Activated CD4-positive, alpha-beta T cell treated with anti-CD3 and anti-CD28 coated beads, Interleukin-2, amount 50 U/mL, for 24 hours (primary cell): ENCODE results near the gene ROBO1.

Experiments
- DNase-seq, 2 donors: peaks; one replicate each; pipeline ENCODE4 v3.0.0-alpha.2; 2020; ENCODE audit warnings: low read depth in 1 of 2, low spot score in 1 of 2

ROBO1 gene

GRCh38 chr3:78992830-78993229 is 775.0 kb downstream of the ROBO1 start:
- no peak for DNase-seq

GRCh38 chr3:78992400-78992799 is 775.4 kb downstream of the ROBO1 start:
- no peak for DNase-seq

DNA sequence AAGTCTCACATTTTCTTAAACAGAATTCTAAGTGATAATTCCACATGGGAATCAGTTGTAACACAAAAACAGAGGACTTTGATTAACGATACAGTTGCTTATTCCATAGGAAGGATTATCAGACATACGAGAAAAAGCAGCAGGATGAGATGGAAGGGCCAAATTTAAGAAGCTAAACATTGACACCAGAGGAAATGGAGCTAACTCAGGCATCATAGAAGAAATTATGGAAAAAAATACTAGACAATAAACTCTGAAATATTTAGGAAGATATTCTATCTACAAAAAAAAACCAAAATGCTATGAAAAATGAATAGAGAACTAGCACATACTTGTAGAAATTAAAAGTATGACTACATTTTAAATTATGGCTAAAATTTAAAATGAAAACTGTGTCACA is 776.1 kb downstream of the ROBO1 start:
- no peak for DNase-seq

- DNase-seq = no peak
These were observed 777.6 kb downstream of the ROBO1 start for GRCh38 chr3:78990156-78990555.

- no peak for DNase-seq
These were observed 779.5 kb downstream of the ROBO1 start for GRCh38 chr3:78988324-78988723.

DNA sequence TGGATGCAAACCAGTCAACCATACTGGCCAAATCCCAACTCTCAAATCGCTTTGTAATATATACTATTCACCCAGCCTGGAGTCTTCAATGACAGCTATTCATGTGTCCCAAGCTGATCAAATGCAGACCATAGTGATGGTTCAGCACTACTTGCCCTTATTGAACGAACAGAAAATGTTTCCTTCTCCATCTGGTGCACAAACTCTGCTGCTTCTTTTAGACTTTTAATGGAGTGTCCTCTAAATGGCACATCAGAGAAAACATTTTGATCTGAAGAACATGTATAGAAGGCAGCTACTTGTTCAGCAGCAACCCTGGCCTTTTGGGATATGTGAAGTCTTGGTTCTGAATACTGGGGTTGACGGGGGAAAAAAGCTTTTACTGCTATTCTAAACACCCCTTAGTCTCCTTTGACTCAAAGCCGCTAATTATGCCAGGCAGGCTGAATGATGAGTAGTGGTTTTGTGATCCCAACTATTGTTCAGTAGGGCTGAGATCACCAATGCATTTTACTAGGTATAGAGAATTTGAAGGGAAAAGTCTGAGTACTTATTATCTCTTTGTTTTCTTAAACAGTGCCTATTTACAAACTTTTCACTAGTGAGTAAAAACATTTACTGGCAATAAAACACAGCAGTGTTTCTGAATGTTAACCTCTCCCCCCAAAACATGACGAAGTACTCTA is 781.2 kb downstream of the ROBO1 start:
- DNase-seq = no peak

DNA sequence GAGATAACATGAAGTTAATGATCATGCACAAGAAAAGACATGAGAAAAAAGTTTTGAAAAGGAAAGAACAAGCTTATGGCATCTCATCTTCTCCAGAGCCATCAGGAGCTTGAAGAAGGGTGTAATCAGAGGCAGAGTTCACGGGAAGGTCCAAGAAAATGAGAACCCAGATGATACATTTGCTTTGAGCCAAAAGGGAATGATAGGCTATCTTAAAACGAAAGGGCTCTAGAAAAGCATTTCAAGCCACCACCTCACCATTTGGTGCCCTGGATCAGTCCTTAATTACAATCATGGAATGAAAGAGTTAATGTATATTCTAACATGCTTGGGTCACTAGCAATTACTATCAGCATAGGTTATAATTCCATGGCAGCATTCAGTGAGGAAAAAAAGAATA is 781.8 kb downstream of the ROBO1 start:
- DNase-seq = no peak

GRCh38 chr3:78979028-78979427 is 788.8 kb downstream of the ROBO1 start:
- DNase-seq = no peak

- no peak for DNase-seq
These were observed 789.8 kb downstream of the ROBO1 start for GRCh38 chr3:78978037-78978436.

DNA sequence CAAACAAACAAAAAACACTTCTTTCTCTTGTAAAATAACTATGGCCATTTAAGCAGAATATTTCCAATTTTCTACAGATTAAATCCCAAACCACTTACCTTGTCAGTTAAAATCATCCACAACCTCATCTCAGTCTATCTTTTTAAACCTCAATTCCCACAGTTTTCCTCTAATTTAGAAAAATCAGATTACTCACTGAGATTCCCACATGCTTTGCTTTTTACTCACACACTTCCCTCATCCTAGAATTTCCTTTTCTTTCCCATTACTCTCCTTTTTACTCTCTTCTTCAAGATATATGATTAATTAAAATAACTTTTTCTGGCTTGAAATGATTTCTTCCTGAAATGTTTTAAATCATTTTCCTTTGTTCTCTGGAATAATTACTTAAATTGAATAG is 790.7 kb downstream of the ROBO1 start:
- no peak for DNase-seq

DNA sequence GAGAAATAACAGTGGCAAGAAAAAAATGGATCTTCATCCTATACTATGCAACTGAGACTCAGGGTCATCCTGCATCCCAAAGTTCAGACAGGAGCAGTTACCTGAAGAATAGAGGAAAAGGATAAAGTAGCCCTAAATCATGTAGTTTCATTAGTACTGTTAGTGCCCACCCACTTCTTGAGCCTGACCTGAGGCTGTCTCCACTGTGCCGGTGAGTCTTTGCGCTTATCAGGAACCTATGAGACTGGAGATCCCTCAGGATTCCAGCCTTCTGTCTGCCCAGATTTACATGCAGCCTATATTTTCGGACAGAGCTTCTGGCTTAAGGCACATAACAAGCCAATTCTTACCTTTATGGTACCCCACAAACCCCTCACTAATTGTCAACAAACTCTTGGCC is 791.6 kb downstream of the ROBO1 start:
- no peak for DNase-seq

- DNase-seq = no peak
These were observed 793.5 kb downstream of the ROBO1 start for GRCh38 chr3:78974181-78974790.

DNA sequence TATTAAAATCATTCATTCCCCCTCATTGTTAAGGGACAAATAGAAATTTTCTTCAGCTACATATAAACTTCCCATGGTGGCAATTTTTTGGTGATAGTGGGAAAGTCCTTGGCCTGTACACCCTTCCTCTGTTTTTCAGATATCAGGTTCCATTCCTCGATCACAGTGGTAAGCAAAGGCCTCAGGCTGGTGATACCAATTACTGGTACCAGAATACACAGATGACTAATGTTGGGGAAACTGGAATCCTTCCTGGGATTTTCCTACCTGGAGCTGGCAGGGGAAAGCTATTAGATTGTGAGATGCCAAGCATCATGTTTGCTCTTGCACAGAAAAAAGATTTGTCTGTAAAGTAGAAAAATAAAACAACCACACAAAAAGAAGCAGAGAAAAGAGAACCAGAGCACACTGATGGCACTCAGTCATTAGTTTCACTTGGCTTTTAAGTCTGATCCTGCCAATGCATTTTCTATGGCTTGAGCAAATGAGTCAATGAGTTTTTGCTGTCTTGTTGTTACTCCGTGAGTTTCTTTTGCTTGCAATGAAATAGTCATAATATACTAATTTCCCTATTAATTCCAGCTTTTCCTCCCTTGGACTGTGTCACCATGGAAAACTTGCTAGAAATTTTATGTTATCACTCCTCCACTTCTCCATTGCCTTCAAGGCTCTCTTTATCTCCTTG is 795.0 kb downstream of the ROBO1 start:
- DNase-seq = no peak

GRCh38 chr3:78970656-78971055 is 797.1 kb downstream of the ROBO1 start:
- no peak for DNase-seq

DNA sequence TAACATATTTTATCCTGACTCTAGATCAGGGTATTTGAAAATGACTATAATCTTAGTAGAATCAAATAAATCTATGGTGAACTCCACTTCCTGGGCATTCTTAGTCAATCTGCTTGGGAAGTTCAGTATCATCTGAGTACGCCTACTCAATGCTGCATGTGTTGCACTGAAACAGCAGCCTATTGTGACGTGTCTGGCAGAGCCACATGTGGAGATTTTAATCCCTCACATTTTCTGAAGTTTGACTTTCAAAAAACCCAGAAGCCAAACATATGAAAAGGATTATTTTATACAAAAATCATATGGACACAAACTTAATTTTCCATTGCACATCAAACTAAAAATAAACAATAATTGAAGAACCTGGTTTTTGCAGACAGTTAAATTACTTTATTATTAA is 798.3 kb downstream of the ROBO1 start:
- DNase-seq = no peak

- no peak for DNase-seq
These were observed 800.7 kb downstream of the ROBO1 start for GRCh38 chr3:78967061-78967460.

- DNase-seq = no peak
These were observed 804.0 kb downstream of the ROBO1 start for GRCh38 chr3:78963771-78964170.

DNA sequence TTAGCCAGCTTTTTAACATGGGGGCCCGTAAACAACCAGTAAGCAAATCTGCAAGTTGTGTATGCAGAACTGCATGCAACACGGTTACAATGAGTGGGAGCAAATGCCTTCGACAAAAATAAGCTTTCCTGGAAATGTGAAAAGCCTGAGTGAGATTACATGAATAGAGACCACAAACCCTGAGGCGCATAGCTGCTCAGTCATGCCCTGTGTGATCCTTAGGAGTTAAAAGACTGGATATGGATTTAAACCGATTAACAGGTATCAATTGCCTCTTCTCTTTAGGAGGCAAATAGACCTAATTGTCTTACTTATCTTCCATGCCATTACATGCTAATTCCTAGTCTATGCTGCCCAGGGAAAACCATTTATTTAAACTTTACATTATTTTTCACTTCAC is 810.3 kb downstream of the ROBO1 start:
- no peak for DNase-seq

GRCh38 chr3:78951342-78951945 is 816.4 kb downstream of the ROBO1 start:
- DNase-seq = no peak

DNA sequence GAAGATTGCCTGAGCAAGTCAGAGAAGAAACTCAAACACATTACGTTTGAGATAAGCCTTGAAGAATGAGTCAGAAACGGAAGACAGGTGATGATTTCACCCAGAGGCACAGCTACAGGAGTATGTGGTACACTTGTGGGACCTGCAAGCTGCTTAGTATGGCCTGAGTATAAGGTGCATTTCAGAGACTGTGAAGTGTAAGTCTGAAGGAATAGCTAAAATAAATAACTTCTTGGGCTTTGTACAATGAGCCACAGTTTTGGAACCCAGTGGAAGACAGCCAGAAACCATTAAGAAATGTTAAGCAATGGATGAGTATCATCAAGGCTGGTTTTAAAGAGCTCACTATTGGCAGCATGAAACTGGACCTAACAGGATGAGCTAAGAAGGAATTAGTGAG is 826.2 kb downstream of the ROBO1 start:
- DNase-seq = no peak

DNA sequence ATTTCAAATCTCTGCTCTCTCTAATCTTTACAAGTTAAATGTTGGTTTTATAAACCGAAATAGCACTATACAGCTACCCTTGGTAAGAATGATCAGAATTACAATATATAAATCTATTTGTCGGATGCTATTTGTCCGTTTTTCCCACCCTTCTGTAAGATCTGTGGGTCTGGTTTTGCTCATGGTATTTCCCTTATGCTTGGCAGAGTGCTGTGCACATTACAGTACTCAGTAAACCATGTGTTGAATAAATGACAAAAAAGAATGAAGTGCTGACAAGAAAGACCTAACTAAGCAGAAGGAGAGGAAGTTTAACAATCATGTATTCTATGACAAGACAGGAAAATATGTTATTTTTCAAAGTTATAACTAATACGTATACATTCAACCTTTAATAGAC is 827.2 kb downstream of the ROBO1 start:
- no peak for DNase-seq

GRCh38 chr3:78940128-78940527 is 827.7 kb downstream of the ROBO1 start:
- DNase-seq = no peak
